HL-60 (cell line): ENCODE measurements around the gene PRKACB.

Experiments
- DNase-seq, 2 experiments: peaks; one replicate each; pipeline ENCODE4 v3.0.0-alpha.2; 2010 to 2020; ENCODE audit warnings: low read depth in 1 of 2, low spot score in 1 of 2
- H3K27ac ChIP-seq: fragments of 250-450 bp; sonication (Bioruptor Pico); replicated peaks from 2 replicates; pipeline ENCODE4 v1.5.1; 2020; ENCODE audit warnings: mild to moderate bottlenecking, moderate library complexity
- H3K27me3 ChIP-seq: fragments of 250-450 bp; sonication (Bioruptor Pico); 2 replicates; pipeline ENCODE4 v1.5.1; 2021; ENCODE audit warnings: mild to moderate bottlenecking, moderate library complexity; ENCODE audit not compliant: insufficient read depth, poor library complexity, severe bottlenecking
- H3K4me3 ChIP-seq: replicated peaks from 2 replicates; pipeline ENCODE4 v1.5.1; 2011; ENCODE audit warnings: mild to moderate bottlenecking, control low read depth, low read length; ENCODE audit not compliant: insufficient read depth
- GABPA ChIP-seq: IDR thresholded peaks from 2 replicates; pipeline ENCODE4 v1.6.1; 2012; ENCODE audit warnings: low read depth
- POLR2AphosphoS5 ChIP-seq: IDR thresholded peaks from 2 replicates; pipeline ENCODE4 v1.6.1; 2012; ENCODE audit warnings: low read depth
- SPI1 ChIP-seq: IDR thresholded peaks from 2 replicates; pipeline ENCODE4 v1.6.1; 2012; ENCODE audit warnings: low read depth, mild to moderate bottlenecking, borderline replicate concordance
- TF ChIP-seq, protein P1 (sequence below): IDR thresholded peaks from one replicate; pipeline ENCODE4 v1.5.1; 2011; ENCODE audit warnings: low read length, control low read depth, inconsistent platforms; ENCODE audit not compliant: insufficient read depth
- TF ChIP-seq, protein P2 (sequence below): IDR thresholded peaks from 2 replicates; pipeline ENCODE4 v1.6.1; 2012; ENCODE audit warnings: low read depth; ENCODE audit not compliant: insufficient replicate concordance

PRKACB gene

DNA sequence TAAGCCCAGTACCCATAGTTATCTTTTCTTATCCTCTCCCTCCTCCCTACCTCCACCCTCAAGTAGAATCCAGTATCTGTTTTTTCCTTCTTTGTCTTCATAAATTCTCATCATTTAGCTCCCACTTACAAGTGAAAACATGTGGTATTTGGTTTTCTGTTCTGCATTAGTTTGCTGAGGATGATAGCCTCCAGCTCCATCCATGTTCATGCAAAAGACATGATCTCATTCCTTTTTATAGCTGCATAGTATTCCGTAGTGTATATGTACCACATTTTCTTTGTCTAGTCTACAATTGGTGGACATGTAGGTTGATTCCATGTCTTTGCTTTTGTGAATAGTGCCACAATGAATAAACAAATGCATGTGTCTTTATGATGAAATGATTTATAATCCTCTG, 55.2 kb downstream of the PRKACB start:
- Histone ChIP-seq H3K27me3 (no peaks in the 10 kb centered on the region), H3K27ac (no peak overlapping the region), H3K4me3 (no peak overlapping the region)
- TF ChIP-seq, protein P1, sequence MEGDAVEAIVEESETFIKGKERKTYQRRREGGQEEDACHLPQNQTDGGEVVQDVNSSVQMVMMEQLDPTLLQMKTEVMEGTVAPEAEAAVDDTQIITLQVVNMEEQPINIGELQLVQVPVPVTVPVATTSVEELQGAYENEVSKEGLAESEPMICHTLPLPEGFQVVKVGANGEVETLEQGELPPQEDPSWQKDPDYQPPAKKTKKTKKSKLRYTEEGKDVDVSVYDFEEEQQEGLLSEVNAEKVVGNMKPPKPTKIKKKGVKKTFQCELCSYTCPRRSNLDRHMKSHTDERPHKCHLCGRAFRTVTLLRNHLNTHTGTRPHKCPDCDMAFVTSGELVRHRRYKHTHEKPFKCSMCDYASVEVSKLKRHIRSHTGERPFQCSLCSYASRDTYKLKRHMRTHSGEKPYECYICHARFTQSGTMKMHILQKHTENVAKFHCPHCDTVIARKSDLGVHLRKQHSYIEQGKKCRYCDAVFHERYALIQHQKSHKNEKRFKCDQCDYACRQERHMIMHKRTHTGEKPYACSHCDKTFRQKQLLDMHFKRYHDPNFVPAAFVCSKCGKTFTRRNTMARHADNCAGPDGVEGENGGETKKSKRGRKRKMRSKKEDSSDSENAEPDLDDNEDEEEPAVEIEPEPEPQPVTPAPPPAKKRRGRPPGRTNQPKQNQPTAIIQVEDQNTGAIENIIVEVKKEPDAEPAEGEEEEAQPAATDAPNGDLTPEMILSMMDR, result no peak
- TF ChIP-seq, protein P2, sequence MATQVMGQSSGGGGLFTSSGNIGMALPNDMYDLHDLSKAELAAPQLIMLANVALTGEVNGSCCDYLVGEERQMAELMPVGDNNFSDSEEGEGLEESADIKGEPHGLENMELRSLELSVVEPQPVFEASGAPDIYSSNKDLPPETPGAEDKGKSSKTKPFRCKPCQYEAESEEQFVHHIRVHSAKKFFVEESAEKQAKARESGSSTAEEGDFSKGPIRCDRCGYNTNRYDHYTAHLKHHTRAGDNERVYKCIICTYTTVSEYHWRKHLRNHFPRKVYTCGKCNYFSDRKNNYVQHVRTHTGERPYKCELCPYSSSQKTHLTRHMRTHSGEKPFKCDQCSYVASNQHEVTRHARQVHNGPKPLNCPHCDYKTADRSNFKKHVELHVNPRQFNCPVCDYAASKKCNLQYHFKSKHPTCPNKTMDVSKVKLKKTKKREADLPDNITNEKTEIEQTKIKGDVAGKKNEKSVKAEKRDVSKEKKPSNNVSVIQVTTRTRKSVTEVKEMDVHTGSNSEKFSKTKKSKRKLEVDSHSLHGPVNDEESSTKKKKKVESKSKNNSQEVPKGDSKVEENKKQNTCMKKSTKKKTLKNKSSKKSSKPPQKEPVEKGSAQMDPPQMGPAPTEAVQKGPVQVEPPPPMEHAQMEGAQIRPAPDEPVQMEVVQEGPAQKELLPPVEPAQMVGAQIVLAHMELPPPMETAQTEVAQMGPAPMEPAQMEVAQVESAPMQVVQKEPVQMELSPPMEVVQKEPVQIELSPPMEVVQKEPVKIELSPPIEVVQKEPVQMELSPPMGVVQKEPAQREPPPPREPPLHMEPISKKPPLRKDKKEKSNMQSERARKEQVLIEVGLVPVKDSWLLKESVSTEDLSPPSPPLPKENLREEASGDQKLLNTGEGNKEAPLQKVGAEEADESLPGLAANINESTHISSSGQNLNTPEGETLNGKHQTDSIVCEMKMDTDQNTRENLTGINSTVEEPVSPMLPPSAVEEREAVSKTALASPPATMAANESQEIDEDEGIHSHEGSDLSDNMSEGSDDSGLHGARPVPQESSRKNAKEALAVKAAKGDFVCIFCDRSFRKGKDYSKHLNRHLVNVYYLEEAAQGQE, result no peak
- no peak for TF ChIP-seq SPI1
- TF ChIP-seq GABPA, result no peak
- no peak for TF ChIP-seq POLR2AphosphoS5
- DNase-seq, result no peak

DNA sequence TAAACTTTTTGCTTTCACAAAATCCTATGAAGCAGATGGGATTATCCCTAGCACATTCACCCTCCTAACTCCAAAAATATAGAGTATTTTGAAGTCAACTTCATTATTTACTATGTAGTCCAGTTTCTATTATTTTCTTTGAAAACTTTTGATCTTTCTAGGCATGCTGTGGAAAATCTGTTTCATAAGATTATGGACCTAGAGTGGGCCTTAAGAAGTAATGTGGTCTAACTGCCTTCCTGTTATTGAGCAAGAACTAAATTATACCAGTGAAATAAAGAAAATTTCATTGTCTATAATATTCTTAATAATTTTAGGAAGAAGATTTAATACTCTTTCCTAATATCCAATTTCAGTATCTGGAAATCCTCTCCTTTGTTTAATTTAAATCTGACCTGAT, 58.1 kb downstream of the PRKACB start:
- H3K27ac ChIP-seq, result peak overlapping the region; percentile 25
- no peak for TF ChIP-seq GABPA
- TF ChIP-seq, protein P1, result no peak
- TF ChIP-seq, protein P2, result no peak
- no peak for TF ChIP-seq SPI1
- no peaks in the 10 kb centered on the region for H3K27me3 ChIP-seq
- no peak for DNase-seq
- H3K4me3 ChIP-seq, result no peak overlapping the region

DNA sequence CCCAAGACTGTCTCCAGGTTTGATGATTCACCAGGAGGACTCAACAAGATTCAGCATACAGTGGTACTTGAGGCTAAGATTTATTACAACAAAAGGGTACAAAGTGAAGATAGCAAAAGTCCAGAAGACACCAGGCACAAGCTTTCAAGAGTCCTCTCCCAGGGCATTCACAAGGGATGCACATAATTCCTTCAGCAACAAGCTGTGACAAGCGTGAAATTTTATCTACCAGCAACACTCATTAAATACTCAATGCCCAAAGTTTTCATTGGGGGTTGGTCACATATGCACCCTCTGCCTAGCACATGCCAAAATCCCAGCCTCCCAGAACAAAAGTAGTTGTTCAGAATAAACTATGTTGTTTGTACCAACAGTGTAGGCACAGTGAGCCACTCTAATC, 62.3 kb downstream of the PRKACB start:
- DNase-seq, result no peak
- Histone ChIP-seq H3K27me3 (no peaks in the 10 kb centered on the region), H3K27ac (no peak overlapping the region), H3K4me3 (no peak overlapping the region)
- TF ChIP-seq POLR2AphosphoS5 (no peak), GABPA (no peak), SPI1 (no peak)
- TF ChIP-seq, protein P2, result no peak
- TF ChIP-seq, protein P1, result no peak
